ENCODE measurements around the gene SVOP.

The SVOP gene

DNA sequence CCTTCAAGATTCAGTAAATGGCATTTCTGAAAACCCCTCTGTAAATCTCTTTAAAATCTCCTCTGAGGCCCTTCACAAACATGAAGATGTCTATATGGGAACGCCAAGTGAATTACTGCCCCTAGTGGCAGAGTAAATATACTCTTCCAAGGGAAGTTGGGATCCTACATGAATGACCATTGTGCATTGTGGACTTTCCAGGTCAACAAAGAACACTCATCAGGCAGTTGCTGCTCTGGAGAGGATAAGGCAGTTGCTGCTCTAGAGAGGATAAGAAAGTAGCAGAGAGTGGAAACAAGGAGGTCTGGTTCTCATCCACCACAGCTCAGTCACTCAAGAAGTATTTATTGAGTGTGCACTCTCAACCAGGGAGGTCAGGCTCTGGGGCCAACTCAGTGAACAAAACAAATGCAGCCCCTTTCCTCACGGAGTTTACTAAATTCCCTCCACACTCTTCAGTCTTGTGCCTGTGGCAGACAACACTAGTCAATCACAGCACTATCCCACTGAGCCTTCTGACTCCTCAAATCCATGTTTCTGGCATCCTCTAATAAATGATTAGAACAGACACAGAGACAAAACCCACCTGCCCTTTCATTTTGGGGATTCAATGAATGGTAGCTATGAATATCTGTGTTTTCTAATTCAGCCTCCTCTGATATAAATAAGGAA lies 52.9 kb downstream of the SVOP start:
- H3K9me3 ChIP-seq: no peaks in the 10 kb centered on the region
- no peaks in the 10 kb centered on the region for H3K4me1 ChIP-seq (ENCODE audit: control insufficient read depth in 1 of 2, insufficient read depth in 1 of 2, low read depth in 1 of 2, low read length in 1 of 2)
- H3K4me3 ChIP-seq (ENCODE audit: low read depth in 1 of 2, low read length in 1 of 2): no peak overlapping the region
- H3K27ac ChIP-seq: no peak overlapping the region
- no peaks in the 10 kb centered on the region for H3K27me3 ChIP-seq
- TF ChIP-seq CTCF (IDR thresholded peaks at IDR 0.05): no peak
- H3K36me3 ChIP-seq: no peaks in the 10 kb centered on the region

DNA sequence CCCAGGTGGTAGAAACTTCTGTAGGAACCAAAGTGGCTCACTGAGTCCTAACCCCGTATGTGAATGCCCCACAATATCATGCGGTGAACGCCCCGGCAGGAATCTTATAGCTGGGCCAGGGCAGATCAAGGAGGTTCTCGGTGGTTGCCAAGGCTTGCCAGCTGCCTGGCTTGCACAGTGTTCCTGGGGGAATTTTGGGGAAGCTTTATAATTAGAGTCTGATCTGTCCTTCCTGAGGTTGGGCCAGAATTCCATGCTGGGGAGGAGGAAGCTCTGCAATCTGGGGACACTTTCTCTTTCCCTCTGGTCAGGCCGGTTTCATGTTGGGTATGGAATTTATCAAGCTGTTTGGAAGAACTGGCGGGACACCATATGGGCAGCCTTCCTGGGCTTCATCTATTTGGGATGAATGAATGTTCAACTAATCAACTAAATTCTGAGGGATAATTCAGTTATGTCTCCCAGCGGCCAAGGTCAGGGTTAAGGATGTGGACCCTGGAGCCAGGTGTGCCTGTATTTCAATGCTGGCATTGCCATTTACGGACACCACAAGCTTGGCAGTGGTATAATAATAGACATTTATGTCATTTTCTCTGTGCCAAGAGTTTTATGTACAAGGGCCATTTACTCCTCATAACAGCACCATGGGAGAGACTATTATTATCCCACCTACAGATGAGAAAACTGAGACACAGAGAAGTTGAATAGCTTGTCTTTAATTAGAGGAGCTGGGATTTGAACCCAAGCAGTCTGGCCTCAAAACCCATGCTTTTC lies 54.3 kb downstream of the SVOP start:
- no peak overlapping the region for H3K27ac ChIP-seq
- H3K27me3 ChIP-seq: no peaks in the 10 kb centered on the region
- H3K4me1 ChIP-seq (ENCODE audit: control insufficient read depth in 1 of 2, insufficient read depth in 1 of 2, low read depth in 1 of 2, low read length in 1 of 2): no peaks in the 10 kb centered on the region
- H3K36me3 ChIP-seq: no peaks in the 10 kb centered on the region
- no peaks in the 10 kb centered on the region for H3K9me3 ChIP-seq
- H3K4me3 ChIP-seq (ENCODE audit: low read depth in 1 of 2, low read length in 1 of 2): no peak overlapping the region
- no peak for TF ChIP-seq CTCF (IDR thresholded peaks at IDR 0.05)

DNA sequence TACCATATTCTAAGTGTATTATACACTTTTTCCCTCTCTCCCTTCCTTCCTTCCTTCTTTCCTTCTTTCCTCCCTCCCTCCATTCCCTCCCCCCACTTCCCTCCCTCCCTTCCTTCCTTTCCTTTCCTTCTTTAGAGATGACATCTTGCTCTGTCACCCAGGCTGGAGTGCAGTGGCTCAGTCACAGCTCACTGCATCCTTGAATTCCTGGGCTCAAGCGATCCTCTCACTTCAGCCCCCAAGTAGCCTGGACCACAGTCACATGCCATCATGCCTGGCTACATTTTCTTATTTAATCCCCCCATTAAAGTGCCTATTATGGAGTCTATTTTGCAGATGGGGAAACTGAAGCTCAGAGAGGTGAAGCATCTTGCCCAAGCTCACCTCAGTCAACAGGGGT lies 55.0 kb downstream of the SVOP start:
- H3K4me1 ChIP-seq (ENCODE audit: control insufficient read depth in 1 of 2, insufficient read depth in 1 of 2, low read depth in 1 of 2, low read length in 1 of 2): no peaks in the 10 kb centered on the region
- no peak for TF ChIP-seq CTCF (IDR thresholded peaks at IDR 0.05)

GRCh38 chr12:108964371-108965352 lies 56.2 kb downstream of the SVOP start:
- H3K9me3 ChIP-seq: no peaks in the 10 kb centered on the region
- H3K27ac ChIP-seq: no peak overlapping the region
- H3K4me3 ChIP-seq (ENCODE audit: low read depth in 1 of 2, low read length in 1 of 2): no peak overlapping the region
- H3K27me3 ChIP-seq: no peaks in the 10 kb centered on the region
- no peak for TF ChIP-seq CTCF (IDR thresholded peaks at IDR 0.05)
- no peaks in the 10 kb centered on the region for H3K4me1 ChIP-seq (ENCODE audit: control insufficient read depth in 1 of 2, insufficient read depth in 1 of 2, low read depth in 1 of 2, low read length in 1 of 2)
- H3K36me3 ChIP-seq: no peaks in the 10 kb centered on the region

More for the DNA sequence above, 55.0 kb downstream of the SVOP start:
- Histone ChIP-seq H3K36me3 (no peaks in the 10 kb centered on the region), H3K27me3 (no peaks in the 10 kb centered on the region), H3K27ac (no peak overlapping the region), H3K4me3 (ENCODE audit: low read depth in 1 of 2, low read length in 1 of 2) (no peak overlapping the region), H3K9me3 (no peaks in the 10 kb centered on the region)

DNA sequence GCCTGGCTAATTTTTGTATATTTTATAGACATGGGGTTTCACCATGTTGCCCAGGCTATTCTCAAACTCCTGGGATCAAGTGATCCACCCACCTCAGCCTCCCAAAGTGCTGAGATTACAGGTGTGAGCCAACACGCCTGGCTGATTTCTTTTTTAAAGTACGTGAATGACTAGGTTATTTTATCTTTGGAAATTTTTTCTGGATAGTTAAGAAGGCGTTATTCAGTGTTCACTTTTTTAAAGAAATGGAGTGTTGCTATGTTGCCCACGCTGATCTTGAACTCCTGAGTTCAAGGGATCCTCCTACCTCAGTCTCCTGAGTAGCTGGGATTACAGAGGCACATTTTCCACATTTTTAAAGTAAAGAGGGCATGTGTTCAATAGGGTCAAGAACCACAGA lies 58.6 kb downstream of the SVOP start:
- Histone ChIP-seq H3K36me3 (no peaks in the 10 kb centered on the region), H3K4me1 (ENCODE audit: control insufficient read depth in 1 of 2, insufficient read depth in 1 of 2, low read depth in 1 of 2, low read length in 1 of 2) (no peaks in the 10 kb centered on the region), H3K27ac (no peak overlapping the region), H3K4me3 (ENCODE audit: low read depth in 1 of 2, low read length in 1 of 2) (no peak overlapping the region), H3K27me3 (no peaks in the 10 kb centered on the region), H3K9me3 (no peaks in the 10 kb centered on the region)
- TF ChIP-seq CTCF (IDR thresholded peaks at IDR 0.05): no peak
